Gastrocnemius medialis (tissue), 4 donors: ENCODE measurements around the gene LRMDA.

Source experiments
- CTCF ChIP-seq, 5 experiments: fragments of 450-650 bp in 3 of 5; fragments of 200-600 bp in 2 of 5; sonication (generic) in 2 of 5; IDR thresholded peaks in 4 of 5; conservative IDR thresholded peaks in 1 of 5; 1 replicate in 4 of 5; 2 replicates in 1 of 5; pipeline ENCODE4 v1.5.1; 2016 to 2019; ENCODE audit warnings: antibody characterized with exemption in 5 of 5, mild to moderate bottlenecking in 3 of 5, moderate library complexity in 3 of 5
- POLR2A ChIP-seq, 2 donors: fragments of 450-650 bp; IDR thresholded peaks; one replicate each; pipeline ENCODE4 v1.6.1; 2017; ENCODE audit warnings: antibody characterized with exemption in 2 of 2, mild to moderate bottlenecking in 2 of 2, moderate library complexity in 2 of 2

DNA sequence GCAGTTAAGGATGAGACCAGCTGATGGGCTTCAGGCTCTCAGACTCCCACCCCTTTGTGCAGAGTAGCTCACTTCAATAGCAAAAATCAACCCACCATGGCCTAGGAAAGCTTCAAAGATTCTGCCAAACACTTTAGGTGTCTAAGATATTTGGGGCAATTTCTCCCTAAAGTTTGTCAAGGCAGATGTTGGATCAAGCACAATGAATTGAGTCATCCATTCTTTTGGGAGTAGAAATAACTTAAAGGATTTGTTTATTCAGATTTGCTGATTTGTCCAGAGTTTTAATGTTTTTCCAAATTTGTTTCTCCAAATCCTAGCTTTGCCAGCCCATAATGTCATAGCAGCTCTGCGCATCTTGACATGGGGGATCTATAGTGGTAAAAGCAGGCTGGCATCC is 855.1 kb downstream of the LRMDA start:
- no peak for TF ChIP-seq CTCF (IDR thresholded peaks at IDR 0.05 in 4 of 5, conservative IDR thresholded peaks at IDR 0.05 in 1 of 5)
- no peak for TF ChIP-seq POLR2A (IDR thresholded peaks at IDR 0.05)
